ENCODE data around the gene COPG1.
"Not testable (repeated sequence)": the region's sequence is repeated elsewhere in the genome, so short reads cannot be mapped to it uniquely, and the experiment has no call there.

COPG1 gene

GRCh38 chr3:129240436-129240835 is 9.0 kb upstream of the COPG1 start:
- no peak for DNase-seq

GRCh38 chr3:129245141-129245540 is 4.3 kb upstream of the COPG1 start:
- DNase-seq: no peak

- DNase-seq: peak; percentile 97
These were observed 3.6 kb upstream of the COPG1 start for GRCh38 chr3:129245641-129246306.

GRCh38 chr3:129246636-129247035 is 2.8 kb upstream of the COPG1 start:
- no peak for DNase-seq

GRCh38 chr3:129248286-129248979 is 973 bp upstream of the COPG1 start:
- DNase-seq: peak; percentile 51

GRCh38 chr3:129252748-129253147 is 3.3 kb downstream of the COPG1 start:
- DNase-seq: no peak

- no peak for DNase-seq
These were observed 5.3 kb downstream of the COPG1 start for GRCh38 chr3:129254536-129255230.

- no peak for DNase-seq
These were observed 6.9 kb downstream of the COPG1 start for GRCh38 chr3:129256270-129256669.

- no peak for DNase-seq
These were observed 8.2 kb downstream of the COPG1 start for GRCh38 chr3:129257609-129258008.

GRCh38 chr3:129259612-129260477 is 10.4 kb downstream of the COPG1 start:
- DNase-seq: no peak

- no peak for DNase-seq
These were observed 11.2 kb downstream of the COPG1 start for GRCh38 chr3:129260606-129261005.

- DNase-seq: no peak
These were observed 12.5 kb downstream of the COPG1 start for GRCh38 chr3:129261894-129262293.

- no peak for DNase-seq
These were observed 13.9 kb downstream of the COPG1 start for GRCh38 chr3:129263161-129263910.

- not testable (repeated sequence) for DNase-seq
These were observed 15.6 kb downstream of the COPG1 start for GRCh38 chr3:129264994-129265393.

GRCh38 chr3:129266651-129267050 is 17.2 kb downstream of the COPG1 start:
- DNase-seq: no peak

- no peak for DNase-seq
These were observed 19.0 kb downstream of the COPG1 start for GRCh38 chr3:129268396-129268795.

GRCh38 chr3:129271674-129272073 is 22.3 kb downstream of the COPG1 start:
- no peak for DNase-seq

- no peak for DNase-seq
These were observed 27.0 kb downstream of the COPG1 start for GRCh38 chr3:129276385-129276784.

- peak; percentile 55 for DNase-seq
These were observed 28.4 kb downstream of the COPG1 start for GRCh38 chr3:129277829-129278271.

GRCh38 chr3:129278439-129278965 is 29.1 kb downstream of the COPG1 start, which contains the start of gene HMCES:
TSS of gene HMCES (plus strand) at chr3:129278870. CDS start at chr3:129279733, 863 bp downstream.
- peak; percentile 94 for DNase-seq

Measured in OCI-M1 (cell line).